CD14-positive monocyte (primary cell): ENCODE data around the gene MITF. TPM values are rescaled to one million over a fixed set of nuclear protein-coding genes. Genes with fewer than 3 reads are reported as not detected.

ENCODE experiments used
- DNase-seq, 3 donors: peaks; one replicate each; pipeline ENCODE4 v3.0.0-alpha.2; 2011 to 2022
- H2AFZ ChIP-seq: 2 replicates; pipeline ENCODE4 v1.6.0; 2012; ENCODE audit warnings: mild to moderate bottlenecking, low read depth, low read length, inconsistent platforms; ENCODE audit not compliant: insufficient read depth, poor library complexity, severe bottlenecking
- H3K27ac ChIP-seq, 2 donors: 1 replicate in 1 of 2; 2 replicates in 1 of 2; pipeline ENCODE4 v1.5.1; 2012 to 2013; ENCODE audit warnings: low read length in 2 of 2, control low read depth in 1 of 2, inconsistent platforms in 1 of 2, low read depth in 1 of 2, mild to moderate bottlenecking in 1 of 2
- H3K27me3 ChIP-seq, 2 donors: one replicate each; pipeline versions ENCODE4 v1.6.0 to v1.6.1; 2011 to 2013; ENCODE audit warnings: low read length in 2 of 2; ENCODE audit not compliant: control insufficient read depth in 2 of 2, insufficient read depth in 2 of 2
- H3K36me3 ChIP-seq, 2 donors: replicated peaks in 1 of 2; 1 replicate in 1 of 2; 2 replicates in 1 of 2; pipeline versions ENCODE4 v1.5.1 to v1.6.1; 2012 to 2013; ENCODE audit warnings: low read length in 2 of 2, control low read depth in 1 of 2, inconsistent platforms in 1 of 2, mild to moderate bottlenecking in 1 of 2; ENCODE audit not compliant: insufficient read depth in 2 of 2, control insufficient read depth in 1 of 2
- H3K4me1 ChIP-seq, 2 donors: 1 replicate in 1 of 2; 2 replicates in 1 of 2; pipeline versions ENCODE4 v1.5.1 to v1.6.1; 2012 to 2013; ENCODE audit warnings: low read length in 2 of 2, control low read depth in 1 of 2, inconsistent platforms in 1 of 2, mild to moderate bottlenecking in 1 of 2, moderate library complexity in 1 of 2; ENCODE audit not compliant: insufficient read depth in 2 of 2, control insufficient read depth in 1 of 2
- H3K4me2 ChIP-seq: replicated peaks from 2 replicates; pipeline ENCODE3; 2012; ENCODE audit warnings: low read length, moderate library complexity, mild to moderate bottlenecking; ENCODE audit not compliant: poor library complexity, severe bottlenecking; ENCODE audit errors: extremely low read depth
- H3K4me3 ChIP-seq, 3 experiments: fragments of 200-600 bp in 1 of 3; sonication (generic) in 1 of 3; replicated peaks in 1 of 3; 1 replicate in 2 of 3; 2 replicates in 1 of 3; pipeline ENCODE4 v1.5.1; 2011 to 2013; ENCODE audit warnings: low read length in 3 of 3, mild to moderate bottlenecking in 3 of 3, control low read depth in 2 of 3, low read depth in 2 of 3, inconsistent platforms in 1 of 3, moderate library complexity in 1 of 3
- H3K79me2 ChIP-seq: 2 replicates; pipeline ENCODE4 v1.6.0; 2012; ENCODE audit warnings: mild to moderate bottlenecking, control low read depth, inconsistent platforms, low read length, moderate library complexity; ENCODE audit not compliant: insufficient read depth
- H3K9ac ChIP-seq: 2 replicates; pipeline ENCODE4 v1.6.0; 2017; ENCODE audit warnings: low read length, mild to moderate bottlenecking; ENCODE audit not compliant: insufficient read depth, poor library complexity, severe bottlenecking
- H3K9me3 ChIP-seq, 2 donors: replicated peaks in 1 of 2; 1 replicate in 1 of 2; 2 replicates in 1 of 2; pipeline versions ENCODE4 v1.5.1 to v1.6.1; 2012 to 2013; ENCODE audit warnings: low read length in 2 of 2, control low read depth in 1 of 2; ENCODE audit not compliant: control insufficient read depth in 1 of 2, insufficient read depth in 1 of 2
- H4K20me1 ChIP-seq: 2 replicates; pipeline ENCODE4 v1.6.0; 2012; ENCODE audit warnings: mild to moderate bottlenecking, low read length, control low read depth, moderate library complexity; ENCODE audit not compliant: insufficient read depth
- H3K27ac Mint-ChIP-seq, 7 donors: one replicate each; pipeline ENCODE4 v1.8.0; 2020; ENCODE audit warnings: mild to moderate bottlenecking in 7 of 7, mixed read lengths in 7 of 7, moderate library complexity in 6 of 7, inconsistent platforms in 2 of 7
- H3K27me3 Mint-ChIP-seq, 3 donors: one replicate each; pipeline ENCODE4 v1.8.0; 2021 to 2022; ENCODE audit warnings: low read depth in 3 of 3, mild to moderate bottlenecking in 3 of 3, mixed read lengths in 3 of 3, moderate library complexity in 3 of 3, inconsistent platforms in 1 of 3
- H3K36me3 Mint-ChIP-seq, 2 donors: one replicate each; pipeline ENCODE4 v1.8.0; 2020; ENCODE audit warnings: mixed read lengths in 2 of 2, inconsistent platforms in 1 of 2, mild to moderate bottlenecking in 1 of 2
- H3K4me1 Mint-ChIP-seq: one replicate; pipeline ENCODE4 v1.8.0; 2020; ENCODE audit warnings: mild to moderate bottlenecking, mixed read lengths
- H3K4me3 Mint-ChIP-seq, 2 donors: one replicate each; pipeline ENCODE4 v1.8.0; 2020; ENCODE audit warnings: mild to moderate bottlenecking in 2 of 2, mixed read lengths in 2 of 2, moderate library complexity in 1 of 2
- H3K9me3 Mint-ChIP-seq, 7 donors: one replicate each; pipeline ENCODE4 v1.8.0; 2020 to 2022; ENCODE audit warnings: mixed read lengths in 7 of 7, mild to moderate bottlenecking in 6 of 7, moderate library complexity in 6 of 7, inconsistent platforms in 2 of 7
- CTCF ChIP-seq: fragments of 200-600 bp; IDR thresholded peaks from one replicate; pipeline ENCODE4 v1.8.0; 2022; ENCODE audit warnings: antibody characterized with exemption, mild to moderate bottlenecking
- WGBS: methylation state at CpG from one replicate; pipeline ENCODE4 v1.1.5; 2013; ENCODE audit warnings: missing lambda C conversion rate; ENCODE audit not compliant: insufficient coverage; 5-methylcytosine and 5-hydroxymethylcytosine counted together
- intact Hi-C, 2 donors: fragments of 100-400 bp; cut with micrococcal nuclease; formaldehyde crosslinking; loops; one replicate each; pipeline versions ENCODE4 v1.15.0 to v1.15.1; 2023
- polyA plus RNA-seq, 3 donors: library from polyadenylated mRNA; depleted of rRNA in 1 of 3; unstranded in 2 of 3; stranded (reverse) in 1 of 3; fragments of 300-500 nt in 2 of 3; fragments of >200 nt in 1 of 3; fragmentation: Illumina TruSeq in 2 of 3; gene quantifications; 1 replicate in 2 of 3; 2 replicates in 1 of 3; pipeline ENCODE4 v1.2.3, GENCODE V29; 2012 to 2021

MITF gene
- polyA plus RNA-seq, 3 donors, result 7.0 to 15.1 (median 12.1) TPM

GRCh38 chr3:69806735-69807438, 67.6 kb downstream of the MITF start:
- Histone ChIP-seq H3K4me2 (no peak overlapping the region), H3K79me2 (no peaks in the 10 kb centered on the region), H4K20me1 (no peaks in the 10 kb centered on the region), H3K27ac (no peak overlapping the region), H3K9me3 (no peaks in the 10 kb centered on the region), H3K4me3 (no peak overlapping the region), H3K36me3 (no peaks in the 10 kb centered on the region), H3K4me1 (peaks cover 7 to 8% of the 10 kb centered on the region in 2 donors), H2AFZ (no peak overlapping the region), H3K9ac (no peak overlapping the region), H3K27me3 (no peaks in the 10 kb centered on the region)
- peaks cover 0 to 3% (median 3%) of the 10 kb centered on the region in 3 donors for H3K27me3 Mint-ChIP-seq
- H3K4me3 Mint-ChIP-seq, result no peak overlapping the region
- peaks cover 17% of the 10 kb centered on the region for H3K4me1 Mint-ChIP-seq
- peaks cover 0 to 2% (median 0%) of the 10 kb centered on the region in 7 donors for H3K9me3 Mint-ChIP-seq
- peaks cover 2 to 12% of the 10 kb centered on the region in 2 donors for H3K36me3 Mint-ChIP-seq
- WGBS, result no CpG with 5 or more reads among the region's 1 CpG
- H3K27ac Mint-ChIP-seq, result no peak overlapping the region
- no peak for DNase-seq
- no peak for TF ChIP-seq CTCF
- intact Hi-C loops, result no loop called here

GRCh38 chr3:69807674-69808073, 68.4 kb downstream of the MITF start:
- H3K4me3 Mint-ChIP-seq, result no peak overlapping the region
- Histone ChIP-seq H3K4me3 (no peak overlapping the region), H3K9me3 (no peaks in the 10 kb centered on the region), H3K36me3 (no peaks in the 10 kb centered on the region), H3K27ac (no peak overlapping the region), H4K20me1 (no peaks in the 10 kb centered on the region), H2AFZ (no peak overlapping the region), H3K9ac (no peak overlapping the region), H3K4me1 (peaks cover 7 to 8% of the 10 kb centered on the region in 2 donors), H3K27me3 (no peaks in the 10 kb centered on the region), H3K79me2 (no peaks in the 10 kb centered on the region), H3K4me2 (no peak overlapping the region)
- peaks cover 2 to 12% of the 10 kb centered on the region in 2 donors for H3K36me3 Mint-ChIP-seq
- peaks cover 0 to 3% (median 3%) of the 10 kb centered on the region in 3 donors for H3K27me3 Mint-ChIP-seq
- H3K27ac Mint-ChIP-seq, result no peak overlapping the region
- peaks cover 21% of the 10 kb centered on the region for H3K4me1 Mint-ChIP-seq
- peaks cover 0 to 2% (median 0%) of the 10 kb centered on the region in 7 donors for H3K9me3 Mint-ChIP-seq
- intact Hi-C loops, result no loop called here
- no peak for TF ChIP-seq CTCF
- DNase-seq, result no peak
- WGBS, result no CpG with 5 or more reads among the region's 1 CpG
